K562 (cell line): ENCODE measurements around the gene SPTAN1. TPM values are rescaled to one million over a fixed set of nuclear protein-coding genes. Genes with fewer than 3 reads are reported as not detected.

Source experiments
- ATAC-seq: fragments of 200-7000 bp; cut with Tn5 transposase; 3 replicates; pipeline ENCODE4 v1.9.1; 2020; ENCODE audit warnings: moderate library complexity
- BruUV-seq: library from RNA; stranded (reverse); fragments of 400-500 nt; replicated peaks from 2 replicates; lab custom pipeline; 2021; lab: Mats Ljungman, UMichigan
- CTCF ChIA-PET: fragments of 300-600 bp; formaldehyde crosslinking; extraction: SDS; loops from one replicate; lab custom pipeline; 2021; ENCODE audit warnings: low intra/inter-chr PET ratio; lab: Yijun Ruan, JAX
- POLR2A ChIA-PET: fragments of 300-600, 350-650 bp; sonication (Branson Sonifier 250); formaldehyde crosslinking; extraction: SDS; loops from one replicate; lab custom pipeline; 2021; ENCODE audit warnings: antibody characterized with exemption, inconsistent platforms; lab: Yijun Ruan, JAX
- DNase-seq, 4 experiments: peaks; one replicate each; pipeline versions ENCODE4 v3.0.0 to v3.0.0-alpha.2; 2011 to 2018; ENCODE audit warnings: low spot score in 3 of 4, mixed read lengths in 3 of 4; ENCODE audit errors: extremely low read depth in 1 of 4
- FAIRE-seq: peaks from 2 replicates; lab custom pipeline; 2011; peaks lifted over from hg19 to GRCh38; lab: Jason Lieb, UNC
- H2AFZ ChIP-seq: 2 replicates; pipeline ENCODE4 v1.6.0; 2011; ENCODE audit warnings: low read depth, low read length, control low read depth, inconsistent platforms
- H3K27ac ChIP-seq: fragments of 200-600 bp; 3 replicates; pipeline ENCODE4 v1.8.0; 2011; ENCODE audit warnings: low read depth, mild to moderate bottlenecking, control low read depth, inconsistent platforms, low read length, moderate library complexity, mixed read lengths; ENCODE audit errors: extremely low read depth
- H3K27me3 ChIP-seq, 2 experiments: fragments of 300-600 bp in 1 of 2; 2 replicates in 1 of 2; 3 replicates in 1 of 2; pipeline versions ENCODE4 v1.6.0 to v1.8.0; 2011; ENCODE audit warnings: inconsistent platforms in 2 of 2, low read length in 2 of 2, mild to moderate bottlenecking in 1 of 2, mixed read lengths in 1 of 2, moderate library complexity in 1 of 2; ENCODE audit not compliant: control insufficient read depth in 2 of 2, insufficient read depth in 2 of 2
- H3K36me3 ChIP-seq: fragments of 300-600 bp; 3 replicates; pipeline ENCODE4 v1.8.0; 2011; ENCODE audit warnings: mild to moderate bottlenecking, low read length, inconsistent platforms; ENCODE audit not compliant: control insufficient read depth, insufficient read depth
- H3K4me1 ChIP-seq, 2 experiments: fragments of 200-600 bp in 1 of 2; replicated peaks in 1 of 2; 2 replicates in 1 of 2; 3 replicates in 1 of 2; pipeline versions ENCODE4 v1.5.1 to v1.8.0; 2011; ENCODE audit warnings: inconsistent platforms in 2 of 2, low read length in 2 of 2, mild to moderate bottlenecking in 1 of 2, mixed read lengths in 1 of 2, moderate library complexity in 1 of 2; ENCODE audit not compliant: control insufficient read depth in 2 of 2, insufficient read depth in 2 of 2
- H3K4me2 ChIP-seq: 2 replicates; pipeline ENCODE4 v1.6.1; 2011; ENCODE audit warnings: low read length, control low read depth, inconsistent platforms, mixed read lengths; ENCODE audit not compliant: insufficient read depth
- H3K4me3 ChIP-seq: fragments of 200-600 bp; sonication (generic), shearing (Covaris generic); 2 replicates; pipeline ENCODE4 v1.5.1; 2016; ENCODE audit warnings: control low read depth, inconsistent platforms
- H3K79me2 ChIP-seq: fragments of 200-600 bp; 3 replicates; pipeline ENCODE4 v1.8.0; 2011; ENCODE audit warnings: low read length, inconsistent platforms; ENCODE audit not compliant: control insufficient read depth, insufficient read depth
- H3K9ac ChIP-seq, 2 experiments: 2 replicates each; pipeline versions ENCODE4 v1.6.0 to v1.6.1; 2011; ENCODE audit warnings: low read depth in 2 of 2, low read length in 2 of 2, control low read depth in 1 of 2, inconsistent platforms in 1 of 2, mild to moderate bottlenecking in 1 of 2, mixed read lengths in 1 of 2; ENCODE audit not compliant: insufficient read depth in 1 of 2
- H3K9me1 ChIP-seq: one replicate; pipeline ENCODE4 v1.6.0; 2011; ENCODE audit warnings: inconsistent platforms, mild to moderate bottlenecking, low read length, moderate library complexity; ENCODE audit not compliant: control insufficient read depth, insufficient read depth
- H3K9me3 ChIP-seq: replicated peaks from 2 replicates; pipeline ENCODE4 v1.5.1; 2011; ENCODE audit warnings: low read depth, low read length, inconsistent platforms; ENCODE audit not compliant: control insufficient read depth, insufficient read depth
- H4K20me1 ChIP-seq: replicated peaks from 2 replicates; pipeline ENCODE4 v1.6.1; 2011; ENCODE audit warnings: low read length, inconsistent platforms, mixed read lengths; ENCODE audit not compliant: control insufficient read depth, insufficient read depth
- NFIC ChIP-seq: fragments of 450-650 bp; IDR thresholded peaks from 2 replicates; pipeline ENCODE4 v1.6.1; 2017; ENCODE audit warnings: mild to moderate bottlenecking, inconsistent platforms
- NFIX ChIP-seq: fragments of 250-450 bp; sonication (Bioruptor Pico); IDR thresholded peaks from 2 replicates; pipeline ENCODE4 v1.4.0; 2020; ENCODE audit warnings: low read depth, mild to moderate bottlenecking, moderate library complexity
- ZNF384 ChIP-seq: IDR thresholded peaks from 2 replicates; pipeline ENCODE4 v1.6.1; 2012; ENCODE audit warnings: low read depth, low read length, improper control_type of control experiment
- ZSCAN29 ChIP-seq: fragments of 450-650 bp; IDR thresholded peaks from 2 replicates; pipeline ENCODE4 v1.6.1; 2017
- WGBS: fragments of 100-300 bp; shearing (Covaris generic); methylation state at CpG from one replicate; pipeline ENCODE4 v1.1.6; 2016; ENCODE audit warnings: low coverage, mixed read lengths; ENCODE audit not compliant: insufficient coverage; ENCODE audit errors: missing lambda C conversion rate; 5-methylcytosine and 5-hydroxymethylcytosine counted together
- in situ Hi-C: fragments of 300-500 bp; cut with MboI; formaldehyde crosslinking; loops from 4 replicates; pipeline ENCODE4 v1.15.0; 2018; ENCODE audit warnings: inconsistent platforms, mixed read lengths
- intact Hi-C: fragments of 100-400 bp; cut with micrococcal nuclease; formaldehyde crosslinking; loops from 2 replicates; pipeline ENCODE4 v1.14.2; 2022
- polyA plus RNA-seq, 8 experiments: library from polyadenylated mRNA; depleted of rRNA in 4 of 8; stranded (reverse) in 5 of 8; unstranded in 3 of 8; fragments of >200 nt; fragmentation: Nextera tagmentation in 2 of 8; fragmentation: Illumina TruSeq in 1 of 8; extraction: Ambion mirVana in 2 of 8; extraction: Trizol in 1 of 8; gene quantifications; 2 replicates each; pipeline versions ENCODE4 v1.2.1 to v1.2.3, GENCODE V29; 2011 to 2014; ENCODE audit warnings: inconsistent platforms in 1 of 8, missing spikeins in 1 of 8
- total RNA-seq, 7 experiments: library from RNA; depleted of rRNA in 6 of 7; stranded (reverse); fragments of >200 nt in 6 of 7; fragmentation: Illumina TruSeq in 2 of 7; extraction: Trizol in 2 of 7; gene quantifications; 2 replicates each; pipeline versions ENCODE4 v1.2.1 to v1.2.3, GENCODE V29; 2011 to 2021; ENCODE audit warnings: low replicate concordance in 1 of 7
- TF ChIP-seq, protein P1 (sequence below): fragments of 450-650 bp; conservative IDR thresholded peaks from 2 replicates; pipeline ENCODE4 v1.6.1; 2016; ENCODE audit warnings: missing genetic modification characterization, low read depth, mild to moderate bottlenecking, control low read depth, missing compliant biosample characterization

SPTAN1 gene
- total and polyA plus RNA-seq, 9 of the 15 experiments (the other 6 are each of a cell fraction or from before 2014, with no cell fraction given) = 1.5 to 13.5 (median 6.8) TPM

GRCh38 chr9:128621730-128622455 is 69.5 kb downstream of the SPTAN1 start:
- no TSS peak for BruUV-seq
- no peaks in the 10 kb centered on the region for H4K20me1 ChIP-seq
- H3K9me1 ChIP-seq = no peaks in the 10 kb centered on the region
- FAIRE-seq = no peak
- CTCF ChIA-PET = no interaction called here
- ATAC-seq = no peak
- no peaks in the 10 kb centered on the region for H3K36me3 ChIP-seq
- peak in 1 of 4 experiments; percentile 39 for DNase-seq
- TF ChIP-seq, protein P1, sequence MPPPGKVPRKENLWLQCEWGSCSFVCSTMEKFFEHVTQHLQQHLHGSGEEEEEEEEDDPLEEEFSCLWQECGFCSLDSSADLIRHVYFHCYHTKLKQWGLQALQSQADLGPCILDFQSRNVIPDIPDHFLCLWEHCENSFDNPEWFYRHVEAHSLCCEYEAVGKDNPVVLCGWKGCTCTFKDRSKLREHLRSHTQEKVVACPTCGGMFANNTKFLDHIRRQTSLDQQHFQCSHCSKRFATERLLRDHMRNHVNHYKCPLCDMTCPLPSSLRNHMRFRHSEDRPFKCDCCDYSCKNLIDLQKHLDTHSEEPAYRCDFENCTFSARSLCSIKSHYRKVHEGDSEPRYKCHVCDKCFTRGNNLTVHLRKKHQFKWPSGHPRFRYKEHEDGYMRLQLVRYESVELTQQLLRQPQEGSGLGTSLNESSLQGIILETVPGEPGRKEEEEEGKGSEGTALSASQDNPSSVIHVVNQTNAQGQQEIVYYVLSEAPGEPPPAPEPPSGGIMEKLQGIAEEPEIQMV = no peak
- TF ChIP-seq ZNF384 (peak; percentile 57; the same call in 1 of the 2 replicates), ZSCAN29 (no peak), NFIX (0 out of 2 replicates have a peak, but pooled peaks have one; percentile 38), NFIC (peak; percentile 95)
- POLR2A ChIA-PET = interaction anchor here (1.1 kb wide), 1 partner anchor 10 kb away, joined by 3 read pairs; no protein-coding TSS in a partner anchor
- H3K9ac ChIP-seq = peak overlapping the region in 1 of 2 experiments; percentile 31; a peak in 1 of 4 replicates
- no peak overlapping the region for H3K27ac ChIP-seq
- no peak overlapping the region for H3K4me3 ChIP-seq
- H2AFZ ChIP-seq = no peak overlapping the region
- no peak overlapping the region for H3K4me2 ChIP-seq
- no peaks in the 10 kb centered on the region for H3K79me2 ChIP-seq
- in situ Hi-C loops (no loop called here), intact Hi-C loops (no loop called here)
- 42% methylated on average over 9 of the region's 14 CpGs for WGBS
- peaks cover 0 to 11% of the 10 kb centered on the region in 2 experiments; a peak in 1 of 5 replicates for H3K4me1 ChIP-seq
- no peaks in the 10 kb centered on the region for H3K27me3 ChIP-seq
- no peaks in the 10 kb centered on the region for H3K9me3 ChIP-seq
